Uterus (tissue), 2 donors: ENCODE results near the gene ANO4.

ENCODE experiments used
- POLR2A ChIP-seq, 2 donors: fragments of 450-650 bp; IDR thresholded peaks; one replicate each; pipeline ENCODE4 v1.6.1; 2016; ENCODE audit warnings: antibody characterized with exemption in 2 of 2, mild to moderate bottlenecking in 1 of 2, moderate library complexity in 1 of 2
- TF ChIP-seq, protein P1 (sequence below), 4 experiments: fragments of 200-600 bp in 2 of 4; fragments of 450-650 bp in 2 of 4; sonication (generic) in 2 of 4; IDR thresholded peaks; one replicate each; pipeline ENCODE4 v1.5.1; 2016 to 2019; ENCODE audit warnings: antibody characterized with exemption in 4 of 4, mild to moderate bottlenecking in 2 of 4, moderate library complexity in 1 of 4

DNA sequence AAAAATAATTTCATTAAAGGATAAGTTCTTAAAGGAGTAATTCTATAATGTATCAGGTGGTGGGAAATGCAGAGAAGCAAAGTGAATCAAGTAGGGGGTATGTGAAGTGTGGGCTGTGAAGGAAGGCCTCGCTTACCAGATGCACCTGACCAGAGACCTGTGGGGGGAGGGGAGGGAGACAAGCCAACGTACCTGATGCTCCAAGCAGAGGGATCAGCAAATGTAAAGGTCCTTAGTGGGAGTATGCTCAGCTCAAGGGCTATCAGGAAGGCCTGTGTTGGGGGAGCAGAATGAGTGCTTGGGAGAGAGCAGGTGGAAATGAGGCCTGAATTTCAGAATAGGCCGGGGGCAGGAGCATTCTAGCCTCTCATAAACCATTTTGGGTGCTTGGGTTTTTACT is 57.1 kb downstream of the ANO4 start:
- TF ChIP-seq, protein P1, sequence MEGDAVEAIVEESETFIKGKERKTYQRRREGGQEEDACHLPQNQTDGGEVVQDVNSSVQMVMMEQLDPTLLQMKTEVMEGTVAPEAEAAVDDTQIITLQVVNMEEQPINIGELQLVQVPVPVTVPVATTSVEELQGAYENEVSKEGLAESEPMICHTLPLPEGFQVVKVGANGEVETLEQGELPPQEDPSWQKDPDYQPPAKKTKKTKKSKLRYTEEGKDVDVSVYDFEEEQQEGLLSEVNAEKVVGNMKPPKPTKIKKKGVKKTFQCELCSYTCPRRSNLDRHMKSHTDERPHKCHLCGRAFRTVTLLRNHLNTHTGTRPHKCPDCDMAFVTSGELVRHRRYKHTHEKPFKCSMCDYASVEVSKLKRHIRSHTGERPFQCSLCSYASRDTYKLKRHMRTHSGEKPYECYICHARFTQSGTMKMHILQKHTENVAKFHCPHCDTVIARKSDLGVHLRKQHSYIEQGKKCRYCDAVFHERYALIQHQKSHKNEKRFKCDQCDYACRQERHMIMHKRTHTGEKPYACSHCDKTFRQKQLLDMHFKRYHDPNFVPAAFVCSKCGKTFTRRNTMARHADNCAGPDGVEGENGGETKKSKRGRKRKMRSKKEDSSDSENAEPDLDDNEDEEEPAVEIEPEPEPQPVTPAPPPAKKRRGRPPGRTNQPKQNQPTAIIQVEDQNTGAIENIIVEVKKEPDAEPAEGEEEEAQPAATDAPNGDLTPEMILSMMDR (IDR thresholded peaks at IDR 0.05) = no peak
- no peak for TF ChIP-seq POLR2A (IDR thresholded peaks at IDR 0.05)
